HG03520 (cell line): ENCODE measurements around the gene PICALM.
"Not testable (repeated sequence)": the region's sequence is repeated elsewhere in the genome, so short reads cannot be mapped to it uniquely, and the experiment has no call there.

Experiments used
- ATAC-seq: cut with Tn5 transposase; IDR thresholded peaks from one replicate; pipeline ENCODE4 v1.9.1; 2021; ENCODE audit warnings: mild to moderate bottlenecking, moderate library complexity; ENCODE audit not compliant: unreplicated experiment

Gene PICALM, protein sequence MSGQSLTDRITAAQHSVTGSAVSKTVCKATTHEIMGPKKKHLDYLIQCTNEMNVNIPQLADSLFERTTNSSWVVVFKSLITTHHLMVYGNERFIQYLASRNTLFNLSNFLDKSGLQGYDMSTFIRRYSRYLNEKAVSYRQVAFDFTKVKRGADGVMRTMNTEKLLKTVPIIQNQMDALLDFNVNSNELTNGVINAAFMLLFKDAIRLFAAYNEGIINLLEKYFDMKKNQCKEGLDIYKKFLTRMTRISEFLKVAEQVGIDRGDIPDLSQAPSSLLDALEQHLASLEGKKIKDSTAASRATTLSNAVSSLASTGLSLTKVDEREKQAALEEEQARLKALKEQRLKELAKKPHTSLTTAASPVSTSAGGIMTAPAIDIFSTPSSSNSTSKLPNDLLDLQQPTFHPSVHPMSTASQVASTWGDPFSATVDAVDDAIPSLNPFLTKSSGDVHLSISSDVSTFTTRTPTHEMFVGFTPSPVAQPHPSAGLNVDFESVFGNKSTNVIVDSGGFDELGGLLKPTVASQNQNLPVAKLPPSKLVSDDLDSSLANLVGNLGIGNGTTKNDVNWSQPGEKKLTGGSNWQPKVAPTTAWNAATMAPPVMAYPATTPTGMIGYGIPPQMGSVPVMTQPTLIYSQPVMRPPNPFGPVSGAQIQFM

DNA sequence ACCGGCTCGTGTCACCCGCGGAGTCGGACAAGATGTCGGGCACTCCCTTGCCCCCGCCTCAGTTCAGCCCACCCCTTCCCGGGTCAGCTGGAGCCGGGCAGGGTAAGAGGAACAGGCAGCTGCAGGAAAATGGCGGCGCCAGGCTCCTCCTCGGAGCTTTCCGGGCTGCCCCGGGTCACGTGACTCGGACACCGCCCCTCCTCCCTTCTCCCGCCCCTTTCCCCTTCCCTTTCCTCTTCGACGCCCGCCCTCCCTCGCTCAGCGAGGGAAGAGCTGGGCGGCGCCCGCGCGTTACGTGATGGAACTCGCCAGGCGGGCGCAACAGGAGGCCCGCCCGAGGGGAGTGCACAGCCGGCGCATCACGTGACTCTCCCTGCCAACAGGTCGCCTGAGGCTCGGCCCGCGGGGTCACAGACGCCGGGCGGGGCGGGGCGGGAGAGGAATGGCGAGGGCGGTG is at the start of gene PICALM:
Gene PICALM (minus strand): TSS at position 134 of the 457 bp plus-strand sequence. CDS start 304 bp downstream, outside the sequence.
- peak; percentile 81 for ATAC-seq

DNA sequence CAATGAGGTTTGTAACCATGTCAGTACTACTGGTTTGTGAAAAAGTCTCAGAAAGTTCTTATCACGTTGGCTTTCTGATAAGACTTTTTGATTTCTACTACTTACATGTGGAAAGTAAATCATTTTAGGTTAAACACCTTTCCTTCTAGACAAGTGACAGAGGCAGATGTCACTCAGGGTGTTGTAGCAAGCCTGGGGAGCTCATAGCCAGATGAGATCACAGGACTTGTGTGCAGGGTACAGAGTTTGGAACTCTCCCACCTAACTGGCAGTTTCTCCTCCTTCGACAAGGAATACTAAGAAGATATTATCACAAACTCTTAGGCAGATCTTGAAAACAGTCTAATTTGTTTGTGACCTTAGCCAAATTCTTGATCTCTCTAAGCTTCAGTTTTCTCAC is 49.4 kb upstream of the PICALM start:
- no peak for ATAC-seq

- no peak for ATAC-seq
Measured at GRCh38 chr11:86117712-86118063, 48.8 kb upstream of the PICALM start.

DNA sequence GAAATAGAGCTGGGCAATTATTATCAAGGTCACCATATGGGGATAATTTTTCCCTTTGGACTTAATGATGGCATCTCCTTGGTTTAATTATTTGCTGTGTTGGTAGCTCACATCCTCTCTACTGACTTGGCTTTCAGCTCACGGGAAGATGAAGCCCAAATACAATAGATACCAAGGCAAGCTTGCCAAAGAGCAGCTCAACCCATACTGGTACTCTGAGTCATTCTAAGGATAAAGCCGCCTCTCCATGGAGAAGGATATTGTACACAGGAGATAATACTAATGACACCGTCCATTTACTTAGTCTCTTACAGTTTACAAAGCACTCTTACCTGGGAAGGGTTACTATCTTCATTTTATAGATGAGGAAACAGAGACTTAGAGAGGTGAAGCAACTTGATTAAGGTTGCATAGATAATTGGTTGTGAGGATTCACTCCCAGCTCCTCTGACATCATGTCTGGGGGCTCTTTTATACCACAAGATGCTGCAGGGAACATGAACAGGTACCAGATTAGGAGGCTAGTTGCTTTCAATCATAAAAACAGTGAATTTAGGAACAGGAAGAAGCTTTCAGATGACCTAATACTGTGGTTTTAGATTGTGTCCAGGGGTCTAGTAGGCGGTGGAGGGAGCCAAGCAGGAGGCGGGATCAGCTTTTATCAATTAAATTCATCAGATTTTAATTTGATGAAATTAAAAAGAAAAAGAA is 48.3 kb upstream of the PICALM start:
- ATAC-seq, result no peak

DNA sequence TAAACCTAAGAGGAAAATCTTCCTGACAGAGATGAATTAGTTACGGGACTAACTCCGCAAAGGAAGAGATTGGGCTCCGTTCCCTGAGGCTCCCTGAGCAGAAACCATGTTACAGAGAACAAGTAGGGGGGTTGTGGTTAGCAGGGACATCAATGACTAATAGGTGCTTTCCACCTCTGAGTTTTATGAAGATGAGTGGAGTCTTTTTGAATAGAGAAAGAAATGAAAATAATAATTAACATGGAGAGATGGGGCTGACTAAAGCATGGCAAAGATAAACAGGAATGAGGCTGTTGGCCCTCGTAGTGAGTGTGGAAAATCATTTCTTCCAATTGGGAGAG is 47.5 kb upstream of the PICALM start:
- peak; percentile 95 for ATAC-seq

- ATAC-seq, result peak; percentile 33
Measured at GRCh38 chr11:86115542-86116385, 46.9 kb upstream of the PICALM start.

GRCh38 chr11:86108890-86109638 is 40.2 kb upstream of the PICALM start:
- ATAC-seq, result no peak

GRCh38 chr11:86108191-86108590 is 39.3 kb upstream of the PICALM start:
- ATAC-seq, result no peak

DNA sequence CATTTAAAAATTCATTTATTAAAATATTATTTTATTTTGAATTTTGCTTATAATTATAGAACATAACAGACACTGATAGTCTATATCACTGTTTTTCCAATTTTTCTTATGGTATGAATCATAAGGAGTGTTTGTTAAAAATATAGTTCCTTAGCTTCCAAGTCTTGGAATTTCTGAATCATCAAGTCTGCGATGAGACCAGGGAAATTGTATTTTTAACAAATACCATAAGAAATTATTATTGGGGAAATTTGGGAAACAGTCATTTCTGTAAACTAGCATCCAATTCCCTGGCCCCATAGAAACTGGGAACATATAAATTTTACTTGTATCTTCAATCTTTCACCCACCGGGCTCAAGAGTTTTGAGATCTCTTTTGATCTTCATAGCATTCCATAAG is 38.0 kb upstream of the PICALM start:
- ATAC-seq, result no peak

DNA sequence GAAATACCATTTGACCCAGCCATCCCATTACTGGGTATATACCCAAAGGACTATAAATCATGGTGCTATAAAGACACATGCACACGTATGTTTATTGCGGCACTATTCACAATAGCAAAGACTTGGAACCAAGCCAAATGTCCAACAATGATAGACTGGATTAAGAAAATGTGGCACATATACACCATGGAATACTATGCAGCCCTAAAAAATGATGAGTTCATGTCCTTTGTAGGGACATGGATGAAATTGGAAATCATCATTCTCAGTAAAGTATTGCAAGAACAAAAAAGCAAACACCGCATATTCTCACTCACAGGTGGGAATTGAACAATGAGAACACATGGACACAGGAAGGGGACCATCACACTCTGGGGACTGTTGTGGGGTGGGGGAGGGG is 37.1 kb upstream of the PICALM start:
- not testable (repeated sequence) for ATAC-seq

DNA sequence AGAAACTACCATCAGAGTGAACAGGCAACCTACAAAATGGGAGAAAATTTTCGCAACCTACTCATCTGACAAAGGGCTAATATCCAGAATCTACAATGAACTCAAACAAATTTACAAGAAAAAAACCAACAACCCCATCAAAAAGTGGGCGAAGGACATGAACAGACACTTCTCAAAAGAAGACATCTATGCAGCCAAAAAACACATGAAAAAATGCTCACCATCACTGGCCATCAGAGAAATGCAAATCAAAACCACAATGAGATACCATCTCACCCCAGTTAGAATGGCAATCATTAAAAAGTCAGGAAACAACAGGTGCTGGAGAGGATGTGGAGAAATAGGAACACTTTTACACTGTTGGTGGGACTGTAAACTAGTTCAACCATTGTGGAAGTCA is 36.7 kb upstream of the PICALM start:
- ATAC-seq, result not testable (repeated sequence)

- no peak for ATAC-seq
Measured at GRCh38 chr11:86103808-86104207, 34.9 kb upstream of the PICALM start.

GRCh38 chr11:86101941-86102407 is 33.1 kb upstream of the PICALM start:
- no peak for ATAC-seq

DNA sequence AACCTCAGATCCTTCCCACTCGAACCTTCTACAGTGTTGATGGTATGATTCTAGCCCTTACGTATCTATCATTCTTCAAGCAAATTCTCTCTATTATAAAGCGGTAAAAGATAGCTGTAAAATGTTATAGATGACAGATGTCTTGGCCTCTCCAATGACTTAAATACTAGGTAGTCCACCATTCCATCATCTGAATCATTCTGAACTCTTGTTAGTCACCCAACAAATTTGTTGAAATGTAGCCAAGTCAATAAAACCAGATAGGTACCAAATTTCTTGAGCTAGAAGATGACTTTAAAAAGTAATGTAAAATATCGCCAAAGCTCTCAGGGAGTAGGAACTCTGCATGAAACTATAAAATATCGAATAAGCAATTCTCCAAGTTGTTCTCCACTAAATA is 32.6 kb upstream of the PICALM start:
- no peak for ATAC-seq

DNA sequence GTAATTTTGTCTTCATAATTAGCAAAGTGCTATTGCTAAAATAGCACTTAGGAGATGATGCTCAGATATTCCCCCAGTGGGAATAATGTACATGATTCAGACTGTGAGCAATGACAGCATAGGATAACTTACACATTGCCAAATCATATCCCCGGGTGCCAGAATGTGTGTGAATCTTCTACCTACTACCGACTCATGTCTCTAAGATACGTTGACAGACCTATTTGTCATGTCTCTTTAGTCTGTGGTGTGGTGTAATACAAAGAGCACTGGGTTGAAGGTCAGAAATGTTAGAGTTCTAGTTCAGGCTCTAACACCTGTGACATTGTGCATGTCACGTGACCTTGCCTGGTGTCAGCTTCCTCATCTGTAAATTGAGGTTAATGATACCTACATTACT is 31.0 kb upstream of the PICALM start:
- ATAC-seq, result no peak

GRCh38 chr11:86097980-86098379 is 29.1 kb upstream of the PICALM start:
- no peak for ATAC-seq

DNA sequence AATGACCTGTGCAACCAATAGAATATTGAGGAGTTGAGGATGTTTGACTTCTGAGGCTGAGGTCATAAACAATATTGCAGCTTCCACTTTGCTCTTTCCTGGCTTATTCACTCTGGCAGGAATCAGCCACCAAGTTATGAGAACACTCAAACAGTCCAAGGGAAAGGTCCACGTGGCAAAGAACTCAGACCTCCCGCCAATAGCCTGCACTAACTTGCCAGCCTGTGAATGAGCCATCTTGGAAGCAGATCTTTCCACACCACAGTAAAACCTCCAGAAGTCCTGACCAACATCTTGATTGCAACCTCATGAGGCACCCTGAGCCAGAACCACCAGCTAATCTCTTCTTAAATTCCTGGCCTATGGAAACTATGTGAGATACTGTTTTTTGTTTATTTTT is 22.7 kb upstream of the PICALM start:
- ATAC-seq, result no peak

DNA sequence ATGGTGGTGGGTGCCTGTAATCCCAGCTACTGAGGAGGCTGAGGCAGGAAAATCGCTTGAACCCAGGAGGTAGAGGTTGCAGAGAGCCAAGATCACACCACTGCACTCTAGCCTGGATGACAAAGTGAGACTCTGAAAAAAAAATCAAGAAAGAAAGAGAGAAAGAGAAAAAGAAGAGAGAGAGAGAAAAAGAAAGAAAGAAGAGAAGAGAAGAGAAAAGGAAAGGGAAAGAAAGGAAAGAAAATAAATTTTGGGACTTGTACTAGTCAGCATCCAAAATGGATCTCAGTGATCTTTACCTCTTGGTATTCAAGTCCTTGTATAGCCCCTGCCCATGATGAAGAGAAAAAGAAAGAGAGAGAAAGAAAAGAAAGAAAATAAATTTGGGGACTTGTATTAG is 22.2 kb upstream of the PICALM start:
- ATAC-seq, result no peak

DNA sequence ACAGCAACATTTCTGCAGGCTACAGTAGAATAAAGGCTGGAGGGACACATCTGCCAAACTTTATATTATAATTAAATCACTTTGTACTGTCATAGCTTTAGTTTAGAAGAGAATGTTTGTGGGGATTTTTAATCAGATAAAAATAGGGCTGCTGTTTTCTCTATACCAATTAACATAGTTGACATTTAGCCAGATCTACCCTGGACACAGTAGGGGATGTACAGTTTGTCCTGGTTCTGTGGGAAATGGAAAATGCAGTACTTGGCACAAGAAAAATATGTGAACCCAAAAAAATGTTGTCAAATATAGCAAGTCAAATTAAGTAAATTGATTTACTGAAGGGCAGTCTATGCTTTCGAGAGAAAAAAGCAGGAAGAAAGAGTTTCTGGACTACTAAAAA is 20.8 kb upstream of the PICALM start:
- ATAC-seq, result no peak

DNA sequence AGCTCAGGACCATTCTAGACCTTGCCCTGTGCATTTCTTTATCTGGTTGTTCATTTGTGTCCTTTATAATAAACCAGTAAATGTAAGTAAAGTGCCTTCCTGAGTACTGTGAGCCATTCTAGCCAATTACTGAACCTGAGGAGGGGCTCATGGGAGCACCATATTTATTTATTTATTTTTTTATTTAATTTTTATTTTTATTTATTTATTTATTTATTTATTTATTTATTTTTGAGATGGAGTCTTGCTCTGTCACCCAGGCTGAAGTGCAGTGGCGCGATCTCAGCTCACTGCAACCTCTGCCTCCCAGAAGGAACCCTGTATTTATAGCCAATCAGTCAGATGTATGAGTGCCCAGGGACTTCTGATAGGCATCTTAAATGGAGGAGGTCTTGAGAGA is 18.8 kb upstream of the PICALM start:
- not testable (repeated sequence) for ATAC-seq
